ENCODE measurements around the gene PEDS1. TPM values are rescaled to one million over a fixed set of nuclear protein-coding genes. Genes with fewer than 3 reads are reported as not detected.
"Not testable (repeated sequence)": the region's sequence is repeated elsewhere in the genome, so short reads cannot be mapped to it uniquely, and the experiment has no call there.

PEDS1 gene
- total RNA-seq, 1 donor from 2014 or later: 31.1 TPM

DNA sequence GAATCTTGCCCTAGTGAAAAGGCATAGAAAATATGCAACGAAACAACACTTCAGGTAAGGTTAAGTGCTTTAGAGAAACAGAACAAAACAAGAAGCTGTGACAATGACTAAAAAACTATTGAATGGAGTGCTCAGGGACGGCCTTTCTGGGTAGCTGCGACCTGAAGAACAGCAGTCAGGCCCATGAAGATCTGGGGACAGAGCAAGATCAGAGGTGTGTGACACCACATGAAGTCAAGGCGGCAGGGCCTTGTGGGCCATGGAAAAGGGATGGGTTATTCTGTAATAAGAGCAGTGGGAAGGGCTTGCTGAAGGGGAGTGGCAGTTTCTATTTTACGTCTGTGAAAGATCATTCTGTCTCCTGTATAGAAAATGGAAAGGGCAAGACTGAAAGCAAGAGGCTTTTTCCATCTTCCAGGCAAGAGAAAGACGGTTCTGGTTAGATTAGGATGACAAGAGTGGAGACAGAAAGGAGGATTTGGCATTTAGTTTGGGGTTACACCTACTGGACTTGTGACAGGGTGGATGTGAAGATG lies 45.7 kb downstream of the PEDS1 start:
- ATAC-seq: no peak

GRCh38 chr20:50107086-50107660 lies 46.4 kb downstream of the PEDS1 start:
- intact Hi-C loops (cut with micrococcal nuclease): no loop called here
- DNase-seq (no peak), ATAC-seq (no peak)

More for the DNA sequence above, 45.7 kb downstream of the PEDS1 start:
- intact Hi-C loops (cut with micrococcal nuclease): no loop called here
- no peak for DNase-seq

DNA sequence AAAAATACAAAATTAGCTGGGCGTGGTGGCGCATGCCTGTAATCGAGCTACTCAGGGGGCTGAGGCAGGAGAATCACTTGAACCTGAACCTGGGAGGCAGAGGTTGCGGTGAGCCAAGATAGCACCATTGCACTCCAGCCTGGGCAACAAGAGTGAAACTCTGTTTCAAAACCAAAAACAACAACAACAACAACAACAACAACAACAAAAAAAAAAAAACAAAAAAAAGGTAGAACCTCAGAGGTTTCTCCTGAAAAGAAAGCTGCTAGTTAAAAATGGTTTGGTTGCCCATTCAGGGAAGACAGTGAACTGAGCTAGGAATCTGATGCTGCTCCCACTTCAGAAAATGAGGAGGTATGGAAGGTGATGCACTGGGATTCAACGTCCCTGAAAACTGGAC lies 46.9 kb downstream of the PEDS1 start:
- not testable (repeated sequence) for ATAC-seq, DNase-seq

More for the DNA sequence above, 46.9 kb downstream of the PEDS1 start:
- intact Hi-C loops (cut with micrococcal nuclease): not testable (repeated sequence)

Other genes with a start within 250 kb of the PEDS1 start
- gene SPATA2, start 238.2 kb downstream of the PEDS1 start, total RNA-seq: 8.5 TPM
- gene RNF114, start 217.3 kb downstream of the PEDS1 start, total RNA-seq: 49.8 TPM
- 0.82 TPM for gene SNAI1, start 170.7 kb downstream of the PEDS1 start, total RNA-seq
- 92.6 TPM for gene UBE2V1, start 40.6 kb downstream of the PEDS1 start, total RNA-seq
- gene CEBPB, start 37.1 kb upstream of the PEDS1 start, total RNA-seq: 59.4 TPM